Prostate gland (tissue), 2 donors: ENCODE data around the gene DCC.

Experiments
- CTCF ChIP-seq, 4 experiments: fragments of 200-600 bp in 2 of 4; fragments of 450-650 bp in 2 of 4; sonication (generic) in 2 of 4; IDR thresholded peaks; 1 replicate in 3 of 4; 2 replicates in 1 of 4; pipeline ENCODE4 v1.5.1; 2016 to 2019; ENCODE audit warnings: antibody characterized with exemption in 4 of 4, mild to moderate bottlenecking in 2 of 4, moderate library complexity in 2 of 4
- POLR2AphosphoS5 ChIP-seq: sonication (generic); formaldehyde crosslinking; IDR thresholded peaks from one replicate; pipeline ENCODE4 v1.6.1; 2017; ENCODE audit warnings: antibody characterized with exemption

GRCh38 chr18:53322163-53322562, 982.2 kb downstream of the DCC start:
- TF ChIP-seq POLR2AphosphoS5 (no peak), CTCF (IDR thresholded peaks at IDR 0.05) (no peak)
